ENCODE results near the gene DAZL.

GRCh38 chr3:16604887-16605602, at the start of gene DAZL:
- no peak for TF ChIP-seq CTCF (IDR thresholded peaks at IDR 0.05)
- no peak for TF ChIP-seq ZFX (IDR thresholded peaks at IDR 0.05; ENCODE audit: borderline replicate concordance)

Measured in 22Rv1 (cell line).